IMR-90 (cell line): Measurements from ENCODE around the gene EPHB1. TPM values are rescaled to one million over a fixed set of nuclear protein-coding genes. Genes with fewer than 3 reads are reported as not detected.

ENCODE experiments used
- ATAC-seq: fragments of 200-7000 bp; cut with Tn5 transposase; 2 replicates; pipeline ENCODE4 v1.9.1; 2020; ENCODE audit warnings: low read depth, mild to moderate bottlenecking, moderate library complexity
- BruUV-seq: library from RNA; stranded (reverse); fragments of 400-500 nt; replicated peaks from 2 replicates; lab custom pipeline; 2021; lab: Mats Ljungman, UMichigan
- CTCF ChIA-PET: fragments of 300-600 bp; formaldehyde crosslinking; extraction: SDS; loops from one replicate; lab custom pipeline; 2021; ENCODE audit warnings: antibody characterized with exemption; lab: Yijun Ruan, JAX
- POLR2A ChIA-PET: fragments of 300-600 bp; sonication (Branson Sonifier 250); formaldehyde crosslinking; loops from one replicate; lab custom pipeline; 2022; ENCODE audit warnings: antibody characterized with exemption; ENCODE audit not compliant: unreplicated experiment; lab: Charles Lee
- DNase-seq: peaks from one replicate; pipeline ENCODE4 v3.0.0; 2013
- H2AFZ ChIP-seq: replicated peaks from 2 replicates; pipeline ENCODE3; 2013; ENCODE audit warnings: low read length, mild to moderate bottlenecking; ENCODE audit not compliant: poor library complexity
- H2AK5ac ChIP-seq: 2 replicates; pipeline ENCODE4 v1.6.1; 2013; ENCODE audit warnings: low read depth, low read length, inconsistent platforms
- H2AK9ac ChIP-seq: replicated peaks from 2 replicates; pipeline ENCODE3; 2013; ENCODE audit warnings: mild to moderate bottlenecking, low read depth, low read length, moderate library complexity; ENCODE audit not compliant: poor library complexity
- H2BK120ac ChIP-seq: 2 replicates; pipeline ENCODE4 v1.6.1; 2013; ENCODE audit warnings: low read depth, low read length, inconsistent platforms
- H2BK15ac ChIP-seq: 3 replicates; pipeline ENCODE4 v1.6.1; 2013; ENCODE audit warnings: low read depth, low read length, inconsistent platforms
- H2BK20ac ChIP-seq: 2 replicates; pipeline ENCODE4 v1.6.1; 2013; ENCODE audit warnings: low read depth, mild to moderate bottlenecking, inconsistent platforms, low read length, moderate library complexity
- H2BK5ac ChIP-seq: 2 replicates; pipeline ENCODE4 v1.6.1; 2013; ENCODE audit warnings: mild to moderate bottlenecking, low read depth, low read length, inconsistent platforms; ENCODE audit not compliant: poor library complexity, severe bottlenecking
- H3K14ac ChIP-seq: replicated peaks from 2 replicates; pipeline ENCODE4 v1.6.1; 2013; ENCODE audit warnings: low read depth, low read length, inconsistent platforms
- H3K18ac ChIP-seq: 2 replicates; pipeline ENCODE4 v1.6.1; 2013; ENCODE audit warnings: low read depth, low read length, control low read depth
- H3K23ac ChIP-seq: 2 replicates; pipeline ENCODE4 v1.6.1; 2013; ENCODE audit warnings: low read depth, low read length, inconsistent platforms
- H3K27ac ChIP-seq: 2 replicates; pipeline ENCODE4 v1.5.1; 2013; ENCODE audit warnings: mild to moderate bottlenecking, control low read depth, low read length; ENCODE audit not compliant: insufficient read depth
- H3K27me3 ChIP-seq: 2 replicates; pipeline ENCODE4 v1.6.1; 2013; ENCODE audit warnings: low read length; ENCODE audit not compliant: control insufficient read depth, insufficient read depth
- H3K36me3 ChIP-seq: 2 replicates; pipeline ENCODE4 v1.6.1; 2013; ENCODE audit warnings: low read length, mixed read lengths; ENCODE audit not compliant: control insufficient read depth, insufficient read depth
- H3K4ac ChIP-seq: 2 replicates; pipeline ENCODE4 v1.6.1; 2013; ENCODE audit warnings: low read depth, low read length, inconsistent platforms
- H3K4me1 ChIP-seq: 2 replicates; pipeline ENCODE4 v1.6.1; 2013; ENCODE audit warnings: low read length, mixed read lengths; ENCODE audit not compliant: control insufficient read depth, insufficient read depth
- H3K4me2 ChIP-seq: 2 replicates; pipeline ENCODE4 v1.6.1; 2013; ENCODE audit warnings: low read depth, mild to moderate bottlenecking, control low read depth, low read length, moderate library complexity
- H3K4me3 ChIP-seq: 2 replicates; pipeline ENCODE4 v1.5.1; 2013; ENCODE audit warnings: low read depth, mild to moderate bottlenecking, control low read depth, low read length, moderate library complexity; ENCODE audit not compliant: insufficient read depth
- H3K56ac ChIP-seq: 2 replicates; pipeline ENCODE4 v1.6.1; 2013; ENCODE audit warnings: low read length, inconsistent platforms; ENCODE audit not compliant: insufficient read depth; ENCODE audit errors: extremely low read depth
- H3K79me1 ChIP-seq, 2 experiments: 2 replicates each; pipeline ENCODE4 v1.6.1; 2013; ENCODE audit warnings: low read length in 2 of 2, inconsistent platforms in 1 of 2, low read depth in 1 of 2
- H3K9ac ChIP-seq: 2 replicates; pipeline ENCODE4 v1.6.1; 2013; ENCODE audit warnings: low read depth, low read length, control low read depth
- H3K9me1 ChIP-seq: 2 replicates; pipeline ENCODE4 v1.6.1; 2013; ENCODE audit warnings: low read length, inconsistent platforms; ENCODE audit not compliant: insufficient read depth
- H3K9me3 ChIP-seq: 2 replicates; pipeline ENCODE4 v1.6.1; 2013; ENCODE audit warnings: low read length; ENCODE audit not compliant: control insufficient read depth, insufficient read depth
- H4K20me1 ChIP-seq: 2 replicates; pipeline ENCODE4 v1.6.1; 2013; ENCODE audit warnings: low read length, inconsistent platforms; ENCODE audit not compliant: insufficient read depth
- H4K5ac ChIP-seq: 2 replicates; pipeline ENCODE4 v1.6.1; 2013; ENCODE audit warnings: mild to moderate bottlenecking, low read depth, low read length, control low read depth
- H4K8ac ChIP-seq, 2 experiments: 2 replicates each; pipeline ENCODE4 v1.6.1; 2013; ENCODE audit warnings: low read depth in 2 of 2, low read length in 2 of 2, control low read depth in 1 of 2, inconsistent platforms in 1 of 2
- H4K91ac ChIP-seq: 2 replicates; pipeline ENCODE4 v1.6.1; 2013; ENCODE audit warnings: low read depth, low read length, inconsistent platforms; ENCODE audit not compliant: insufficient read depth
- BHLHE40 ChIP-seq: fragments of 150-350 bp; IDR thresholded peaks from 2 replicates; pipeline ENCODE4 v1.6.1; 2016; ENCODE audit warnings: mild to moderate bottlenecking, low read depth, low read length
- MXI1 ChIP-seq: IDR thresholded peaks from 2 replicates; pipeline ENCODE4 v1.6.1; 2012; ENCODE audit warnings: low read depth, mild to moderate bottlenecking, low read length, moderate library complexity, borderline replicate concordance
- NFE2L2 ChIP-seq: fragments of 150-350 bp; IDR thresholded peaks from 2 replicates; pipeline ENCODE4 v1.6.1; 2016; ENCODE audit warnings: low read depth, mild to moderate bottlenecking, low read length
- POLR2A ChIP-seq: IDR thresholded peaks from 2 replicates; pipeline ENCODE4 v1.6.1; 2012; ENCODE audit warnings: mild to moderate bottlenecking, low read depth, low read length
- RFX5 ChIP-seq: IDR thresholded peaks from 2 replicates; pipeline ENCODE4 v1.8.0; 2012; ENCODE audit warnings: low read depth, mild to moderate bottlenecking, low read length, moderate library complexity
- WGBS, 2 experiments: methylation state at CpG; one replicate each; pipeline versions ENCODE4 v1.1.5 to v1.1.7; 2013; ENCODE audit warnings: missing lambda C conversion rate in 2 of 2; ENCODE audit not compliant: insufficient read length in 1 of 2; ENCODE audit errors: extremely low coverage in 2 of 2; 5-methylcytosine and 5-hydroxymethylcytosine counted together
- dilution Hi-C: fragments of 300-500 bp; cut with HindIII; formaldehyde crosslinking; loops from one replicate; pipeline ENCODE4 v1.14.3; 2018; ENCODE audit warnings: low sequenced_read_pairs; ENCODE audit not compliant: unreplicated experiment
- in situ Hi-C: fragments of 300-500 bp; cut with MboI; formaldehyde crosslinking; loops from 3 replicates; pipeline ENCODE4 v1.14.3; 2019; ENCODE audit warnings: low sequenced_read_pairs, inconsistent platforms, mixed read lengths
- intact Hi-C: fragments of 100-400 bp; cut with micrococcal nuclease; formaldehyde crosslinking; loops from 2 replicates; pipeline ENCODE4 v1.10.0; 2022
- polyA plus RNA-seq, 3 experiments: library from polyadenylated mRNA; depleted of rRNA; stranded (reverse); fragments of >200 nt; gene quantifications; 2 replicates each; pipeline ENCODE4 v1.2.3, GENCODE V29; 2012; ENCODE audit warnings: low replicate concordance in 1 of 3
- total RNA-seq: library from RNA; depleted of rRNA; stranded (reverse); fragments of >200 nt; gene quantifications from 2 replicates; pipeline ENCODE4 v1.2.3, GENCODE V29; 2012
- TF ChIP-seq, protein P1 (sequence below): fragments of 150-350 bp; IDR thresholded peaks from 2 replicates; pipeline ENCODE4 v1.6.1; 2017; ENCODE audit warnings: mild to moderate bottlenecking, antibody characterized with exemption, low read length, low read depth

EPHB1 gene
- total and polyA plus RNA-seq, 2 of the 4 experiments (the other 2 are of a cell fraction): 0.17 to 0.36 TPM

DNA sequence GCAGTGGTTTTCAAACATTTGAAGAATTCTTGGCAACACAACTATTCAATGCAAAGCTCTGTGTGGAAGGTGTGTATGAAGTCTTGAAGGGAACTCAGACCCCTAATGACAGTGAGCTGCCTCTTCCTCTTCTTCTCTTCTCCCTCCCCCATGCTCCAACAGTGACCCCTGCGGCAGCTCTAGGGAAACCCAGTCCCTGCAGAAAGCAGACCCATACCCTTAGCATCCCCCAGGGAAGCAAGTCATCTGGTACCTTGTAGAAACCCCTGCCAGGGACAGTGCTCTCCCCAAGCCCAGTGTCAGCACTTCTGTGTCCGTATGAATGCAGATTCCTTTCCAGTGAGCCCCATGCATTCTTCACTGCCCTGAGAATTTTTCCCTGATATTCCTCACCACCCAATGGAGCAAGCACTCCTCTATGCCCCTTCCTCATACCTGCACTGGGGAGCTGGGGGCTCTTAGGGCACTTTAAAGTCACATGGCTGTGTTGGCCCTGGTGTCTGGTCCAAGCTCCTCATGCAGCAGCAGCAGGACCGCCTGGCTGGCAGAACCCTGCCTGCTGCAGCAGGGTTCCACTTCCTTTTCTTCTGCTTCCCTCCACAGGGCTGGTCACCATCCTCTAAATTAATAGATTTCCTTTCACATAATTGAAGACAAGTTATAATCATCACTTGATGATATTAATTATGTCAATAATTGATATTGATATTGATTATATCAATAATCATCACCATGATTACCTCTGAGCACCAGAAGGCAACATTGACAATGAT lies 442.5 kb downstream of the EPHB1 start:
- ATAC-seq (no peak), DNase-seq (no peak)
- Histone ChIP-seq H3K9me1 (no peaks in the 10 kb centered on the region), H3K23ac (no peak overlapping the region), H4K20me1 (no peaks in the 10 kb centered on the region), H2AK9ac (no peak overlapping the region), H3K14ac (no peak overlapping the region), H3K18ac (no peak overlapping the region), H3K4me2 (no peak overlapping the region), H3K4ac (no peak overlapping the region), H3K79me1 (no peaks in the 10 kb centered on the region), H4K8ac (no peak overlapping the region), H2AK5ac (no peak overlapping the region), H3K4me3 (no peak overlapping the region), H2BK120ac (no peak overlapping the region), H3K56ac (no peak overlapping the region), H2BK5ac (no peak overlapping the region), H2AFZ (no peak overlapping the region), H2BK20ac (no peak overlapping the region), H4K5ac (no peak overlapping the region), H3K27me3 (no peaks in the 10 kb centered on the region), H3K36me3 (no peaks in the 10 kb centered on the region), H3K4me1 (no peaks in the 10 kb centered on the region), H3K9ac (no peak overlapping the region), H4K91ac (no peak overlapping the region), H3K27ac (no peak overlapping the region), H2BK15ac (no peak overlapping the region), H3K9me3 (peaks cover 4% of the 10 kb centered on the region; the same call in 1 of the 2 replicates)
- ChIA-PET POLR2A (no interaction called here), CTCF (no interaction called here)
- 0% methylated on average over 1 of the region's 3 CpGs; no CpG with 5 or more reads in 1 of the 2 experiments for WGBS, 2 experiments
- no TSS peak for BruUV-seq
- in situ Hi-C loops (no loop called here), dilution Hi-C loops (no loop called here), intact Hi-C loops (no loop called here)
- TF ChIP-seq MXI1 (no peak), POLR2A (no peak), RFX5 (no peak), NFE2L2 (no peak), BHLHE40 (no peak)
- TF ChIP-seq, protein P1, sequence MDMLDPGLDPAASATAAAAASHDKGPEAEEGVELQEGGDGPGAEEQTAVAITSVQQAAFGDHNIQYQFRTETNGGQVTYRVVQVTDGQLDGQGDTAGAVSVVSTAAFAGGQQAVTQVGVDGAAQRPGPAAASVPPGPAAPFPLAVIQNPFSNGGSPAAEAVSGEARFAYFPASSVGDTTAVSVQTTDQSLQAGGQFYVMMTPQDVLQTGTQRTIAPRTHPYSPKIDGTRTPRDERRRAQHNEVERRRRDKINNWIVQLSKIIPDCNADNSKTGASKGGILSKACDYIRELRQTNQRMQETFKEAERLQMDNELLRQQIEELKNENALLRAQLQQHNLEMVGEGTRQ: no peak
